Natural killer cell (primary cell): ENCODE data around the gene PUM1. TPM values are rescaled to one million over a fixed set of nuclear protein-coding genes. Genes with fewer than 3 reads are reported as not detected.

ENCODE experiments used
- ATAC-seq, 3 donors: fragments of 150-1000 bp in 2 of 3; fragments of 200-7000 bp in 1 of 3; cut with Tn5 transposase; 1 replicate in 1 of 3; 2 replicates in 2 of 3; pipeline ENCODE4 v1.10.0; 2021; ENCODE audit warnings: mild to moderate bottlenecking in 2 of 3, moderate library complexity in 2 of 3
- DNase-seq, 2 donors: peaks; one replicate each; pipeline versions ENCODE4 v3.0.0 to v3.0.0-alpha.2; 2013 to 2021; ENCODE audit warnings: mixed read lengths in 1 of 2
- H3K27ac ChIP-seq: one replicate; pipeline ENCODE4 v1.5.1; 2013; ENCODE audit warnings: mild to moderate bottlenecking, low read length
- H3K27me3 ChIP-seq: one replicate; pipeline ENCODE4 v1.6.1; 2013; ENCODE audit warnings: low read length; ENCODE audit not compliant: control insufficient read depth, insufficient read depth
- H3K36me3 ChIP-seq: one replicate; pipeline ENCODE4 v1.6.1; 2013; ENCODE audit warnings: low read length; ENCODE audit not compliant: control insufficient read depth, insufficient read depth
- H3K4me1 ChIP-seq: one replicate; pipeline ENCODE4 v1.6.1; 2013; ENCODE audit warnings: low read length; ENCODE audit not compliant: control insufficient read depth, insufficient read depth
- H3K4me3 ChIP-seq: one replicate; pipeline ENCODE4 v1.5.1; 2013; ENCODE audit warnings: low read length
- H3K9me3 ChIP-seq: one replicate; pipeline ENCODE4 v1.6.1; 2013; ENCODE audit warnings: low read length; ENCODE audit not compliant: control insufficient read depth, insufficient read depth
- H3K27ac Mint-ChIP-seq, 2 donors: one replicate each; pipeline ENCODE4 v1.8.0; 2022; ENCODE audit warnings: mild to moderate bottlenecking in 2 of 2, mixed read lengths in 2 of 2, moderate library complexity in 1 of 2
- H3K27me3 Mint-ChIP-seq, 2 donors: one replicate each; pipeline ENCODE4 v1.8.0; 2022; ENCODE audit warnings: low read depth in 2 of 2, mixed read lengths in 2 of 2
- H3K36me3 Mint-ChIP-seq: one replicate; pipeline ENCODE4 v1.8.0; 2022; ENCODE audit warnings: mixed read lengths
- H3K4me1 Mint-ChIP-seq, 2 donors: one replicate each; pipeline ENCODE4 v1.8.0; 2022; ENCODE audit warnings: mixed read lengths in 2 of 2
- H3K4me3 Mint-ChIP-seq: one replicate; pipeline ENCODE4 v1.8.0; 2022; ENCODE audit warnings: mild to moderate bottlenecking, moderate library complexity, mixed read lengths
- H3K9me3 Mint-ChIP-seq, 2 donors: one replicate each; pipeline ENCODE4 v1.8.0; 2022; ENCODE audit warnings: mixed read lengths in 2 of 2
- WGBS: methylation state at CpG from one replicate; pipeline ENCODE4 v1.1.7; 2013; ENCODE audit warnings: missing lambda C conversion rate; ENCODE audit not compliant: insufficient coverage; 5-methylcytosine and 5-hydroxymethylcytosine counted together
- intact Hi-C: fragments of 100-400 bp; cut with micrococcal nuclease; formaldehyde crosslinking; loops from one replicate; pipeline ENCODE4 v1.14.2; 2022
- total RNA-seq, 4 donors: library from RNA; stranded (reverse); fragments of 120-200 nt in 1 of 4; gene quantifications; one replicate each; pipeline versions ENCODE4 v1.2.3 to v1.2.4, GENCODE V29; 2013 to 2022
- TF ChIP-seq, protein P1 (sequence below): fragments of 200-600 bp; IDR thresholded peaks from one replicate; pipeline ENCODE4 v1.8.0; 2022; ENCODE audit warnings: antibody characterized with exemption

The PUM1 gene
- total RNA-seq, 3 donors from 2014 or later (not counting 1 experiment from before 2014, with no cell fraction given), result 193 to 209 (median 202) TPM

DNA sequence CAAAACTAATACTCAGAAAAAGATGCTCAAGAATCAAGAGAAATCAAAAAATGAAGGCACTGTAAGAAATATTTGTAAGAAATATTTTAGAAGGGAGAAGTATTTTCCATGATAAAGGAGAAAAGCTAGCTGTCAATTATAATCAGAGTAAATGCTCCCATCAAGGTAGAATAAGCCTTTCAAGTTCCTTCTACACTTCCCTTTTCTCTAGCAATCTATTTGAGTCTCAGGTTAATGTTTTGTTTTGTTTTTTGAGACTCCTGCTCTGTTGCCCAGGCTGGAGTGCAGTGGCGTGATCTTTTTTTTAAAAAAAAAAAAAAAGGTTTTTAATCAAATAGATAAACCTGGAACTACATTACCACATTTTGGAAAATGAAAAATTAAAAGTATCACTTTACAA is 33.3 kb downstream of the PUM1 start:
- intact Hi-C loops, result no loop called here
- DNase-seq (no peak), ATAC-seq (no peak)
- no CpG with 5 or more reads among the region's 1 CpG for WGBS
- no peak overlapping the region for H3K4me3 Mint-ChIP-seq
- no peaks in the 10 kb centered on the region for H3K9me3 Mint-ChIP-seq
- H3K27me3 Mint-ChIP-seq, result no peaks in the 10 kb centered on the region
- H3K4me1 Mint-ChIP-seq, result peaks cover 70 to 81% of the 10 kb centered on the region in 2 donors
- TF ChIP-seq, protein P1, sequence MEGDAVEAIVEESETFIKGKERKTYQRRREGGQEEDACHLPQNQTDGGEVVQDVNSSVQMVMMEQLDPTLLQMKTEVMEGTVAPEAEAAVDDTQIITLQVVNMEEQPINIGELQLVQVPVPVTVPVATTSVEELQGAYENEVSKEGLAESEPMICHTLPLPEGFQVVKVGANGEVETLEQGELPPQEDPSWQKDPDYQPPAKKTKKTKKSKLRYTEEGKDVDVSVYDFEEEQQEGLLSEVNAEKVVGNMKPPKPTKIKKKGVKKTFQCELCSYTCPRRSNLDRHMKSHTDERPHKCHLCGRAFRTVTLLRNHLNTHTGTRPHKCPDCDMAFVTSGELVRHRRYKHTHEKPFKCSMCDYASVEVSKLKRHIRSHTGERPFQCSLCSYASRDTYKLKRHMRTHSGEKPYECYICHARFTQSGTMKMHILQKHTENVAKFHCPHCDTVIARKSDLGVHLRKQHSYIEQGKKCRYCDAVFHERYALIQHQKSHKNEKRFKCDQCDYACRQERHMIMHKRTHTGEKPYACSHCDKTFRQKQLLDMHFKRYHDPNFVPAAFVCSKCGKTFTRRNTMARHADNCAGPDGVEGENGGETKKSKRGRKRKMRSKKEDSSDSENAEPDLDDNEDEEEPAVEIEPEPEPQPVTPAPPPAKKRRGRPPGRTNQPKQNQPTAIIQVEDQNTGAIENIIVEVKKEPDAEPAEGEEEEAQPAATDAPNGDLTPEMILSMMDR, result no peak
- peak overlapping the region in 1 of 2 donors; percentile 33 for H3K27ac Mint-ChIP-seq
- no peaks in the 10 kb centered on the region for H3K27me3 ChIP-seq
- H3K36me3 ChIP-seq, result peaks cover 5% of the 10 kb centered on the region
- H3K36me3 Mint-ChIP-seq, result no peaks in the 10 kb centered on the region
- peaks cover 14% of the 10 kb centered on the region for H3K4me1 ChIP-seq
- H3K9me3 ChIP-seq, result no peaks in the 10 kb centered on the region
- H3K4me3 ChIP-seq, result no peak overlapping the region
- H3K27ac ChIP-seq, result no peak overlapping the region

DNA sequence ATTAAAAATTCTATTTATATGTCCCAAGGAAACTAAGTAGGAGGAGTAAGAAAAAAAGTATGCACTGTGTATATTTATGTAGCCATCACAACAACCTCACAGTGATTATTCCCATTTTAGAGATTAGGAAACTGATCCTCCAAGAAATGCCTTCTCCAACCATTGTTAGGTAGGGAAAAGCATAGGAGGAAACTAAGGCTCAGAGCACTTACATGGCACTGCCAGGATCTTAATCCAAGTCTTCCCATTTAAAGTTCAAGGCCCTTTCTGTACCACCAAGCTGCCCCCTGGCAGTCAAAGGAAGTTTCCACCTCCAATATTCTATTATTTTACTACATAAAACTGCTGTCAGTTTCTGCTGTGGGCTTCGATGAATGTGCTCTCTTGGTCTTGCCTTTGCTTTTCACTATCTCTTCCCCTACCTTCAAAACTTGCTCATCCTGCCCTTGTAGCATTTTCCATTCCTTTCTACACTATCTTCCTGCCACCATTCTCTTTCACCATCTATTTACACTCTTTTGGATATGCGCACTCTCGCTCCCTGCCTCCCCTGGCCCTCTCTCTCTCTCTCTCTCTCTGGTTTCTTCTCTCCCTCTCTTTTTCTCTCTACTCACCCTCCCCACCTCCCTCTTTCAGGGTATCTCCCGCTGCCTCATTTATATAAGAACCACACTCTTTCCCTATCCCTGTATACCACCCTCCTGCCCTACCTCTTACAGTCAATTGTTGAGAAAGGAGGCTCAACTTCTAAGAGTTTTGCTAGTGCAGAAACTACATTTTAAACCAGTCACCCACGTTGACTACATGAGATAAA is 34.0 kb downstream of the PUM1 start:
- peaks cover 67 to 78% of the 10 kb centered on the region in 2 donors for H3K4me1 Mint-ChIP-seq
- H3K4me1 ChIP-seq, result peaks cover 13% of the 10 kb centered on the region
- intact Hi-C loops, result no loop called here
- no peak for ATAC-seq
- no peak overlapping the region for H3K27ac ChIP-seq
- H3K9me3 ChIP-seq, result no peaks in the 10 kb centered on the region
- H3K4me3 ChIP-seq, result no peak overlapping the region
- DNase-seq, result no peak
- WGBS, result 93% methylated on average over 5 of the region's 5 CpGs
- no peaks in the 10 kb centered on the region for H3K27me3 Mint-ChIP-seq
- TF ChIP-seq, protein P1, result no peak
- peak overlapping the region; percentile 33 to 61 for H3K27ac Mint-ChIP-seq
- no peaks in the 10 kb centered on the region for H3K9me3 Mint-ChIP-seq
- peaks cover 4% of the 10 kb centered on the region for H3K36me3 ChIP-seq
- H3K4me3 Mint-ChIP-seq, result no peak overlapping the region
- no peaks in the 10 kb centered on the region for H3K27me3 ChIP-seq
- H3K36me3 Mint-ChIP-seq, result no peaks in the 10 kb centered on the region

- intact Hi-C loops, result no loop called here
- TF ChIP-seq, protein P1, result no peak
- peaks cover 70 to 77% of the 10 kb centered on the region in 2 donors for H3K4me1 Mint-ChIP-seq
- Histone ChIP-seq H3K27ac (no peak overlapping the region), H3K4me3 (no peak overlapping the region), H3K4me1 (peaks cover 10% of the 10 kb centered on the region), H3K9me3 (no peaks in the 10 kb centered on the region), H3K36me3 (peaks cover 5% of the 10 kb centered on the region), H3K27me3 (no peaks in the 10 kb centered on the region)
- no peak for DNase-seq
- peak overlapping the region; percentile 35 to 50 for H3K27ac Mint-ChIP-seq
- H3K27me3 Mint-ChIP-seq, result no peaks in the 10 kb centered on the region
- no peaks in the 10 kb centered on the region for H3K36me3 Mint-ChIP-seq
- H3K9me3 Mint-ChIP-seq, result no peaks in the 10 kb centered on the region
- ATAC-seq, result no peak
- H3K4me3 Mint-ChIP-seq, result no peak overlapping the region
Observed at GRCh38 chr1:31029026-31029425, 36.5 kb downstream of the PUM1 start.
